Stomach (tissue), 4 donors: ENCODE measurements around the gene GOPC.

Experiments
- CTCF ChIP-seq, 7 experiments: fragments of 450-650 bp in 4 of 7; fragments of 200-600 bp in 3 of 7; sonication (generic) in 3 of 7; IDR thresholded peaks; one replicate each; pipeline ENCODE4 v1.5.1; 2016 to 2019; ENCODE audit warnings: antibody characterized with exemption in 7 of 7, control low read depth in 2 of 7, mild to moderate bottlenecking in 1 of 7
- POLR2A ChIP-seq, 4 donors: fragments of 450-650 bp; IDR thresholded peaks; one replicate each; pipeline ENCODE4 v1.6.1; 2016; ENCODE audit warnings: antibody characterized with exemption in 4 of 4, control low read depth in 2 of 4, mild to moderate bottlenecking in 1 of 4, moderate library complexity in 1 of 4
- POLR2AphosphoS5 ChIP-seq, 3 donors: sonication (generic); formaldehyde crosslinking; IDR thresholded peaks; one replicate each; pipeline ENCODE4 v1.6.1; 2016; ENCODE audit warnings: antibody characterized with exemption in 3 of 3

GRCh38 chr6:117550078-117550600 is 52.2 kb downstream of the GOPC start:
- TF ChIP-seq CTCF (IDR thresholded peaks at IDR 0.05) = no peak
- TF ChIP-seq POLR2A (IDR thresholded peaks at IDR 0.05) = no peak
- TF ChIP-seq POLR2AphosphoS5 (IDR thresholded peaks at IDR 0.05) = no peak
